Non-pigmented ciliary epithelial cell (primary cell): Measurements from ENCODE around the gene TMEM35B.
"Not testable (repeated sequence)": the region's sequence is repeated elsewhere in the genome, so short reads cannot be mapped to it uniquely, and the experiment has no call there.

Experiments
- DNase-seq: peaks from one replicate; pipeline ENCODE4 v3.0.0-alpha.2; 2010; ENCODE audit warnings: low read depth

The TMEM35B gene

GRCh38 chr1:34984793-34985608 lies at the start of gene TMEM35B:
Gene TMEM35B, minus strand, starts transcription at chr1:34985347. Its CDS starts 42 bp downstream, at chr1:34985305.
- DNase-seq, result no peak

GRCh38 chr1:35033346-35033745 lies 48.2 kb upstream of the TMEM35B start:
- DNase-seq, result no peak

- DNase-seq, result no peak
These were observed 47.2 kb upstream of the TMEM35B start for GRCh38 chr1:35032384-35032739.

GRCh38 chr1:35030756-35031446 lies 45.8 kb upstream of the TMEM35B start:
- DNase-seq, result no peak

- no peak for DNase-seq
These were observed 45.2 kb upstream of the TMEM35B start for GRCh38 chr1:35030338-35030737.

- no peak for DNase-seq
These were observed 44.6 kb upstream of the TMEM35B start for GRCh38 chr1:35029761-35030160.

GRCh38 chr1:35016406-35016805 lies 31.3 kb upstream of the TMEM35B start:
- DNase-seq, result no peak

- DNase-seq, result no peak
These were observed 29.3 kb upstream of the TMEM35B start for GRCh38 chr1:35014486-35014885.

GRCh38 chr1:35005711-35006110 lies 20.6 kb upstream of the TMEM35B start:
- DNase-seq, result no peak

GRCh38 chr1:35001743-35002142 lies 16.6 kb upstream of the TMEM35B start:
- no peak for DNase-seq

GRCh38 chr1:34994878-34995277 lies 9.7 kb upstream of the TMEM35B start:
- no peak for DNase-seq

GRCh38 chr1:34988581-34988980 lies 3.4 kb upstream of the TMEM35B start:
- no peak for DNase-seq

GRCh38 chr1:34988147-34988546 lies 3.0 kb upstream of the TMEM35B start:
- DNase-seq, result no peak

- no peak for DNase-seq
These were observed 1.9 kb upstream of the TMEM35B start for GRCh38 chr1:34987018-34987417.

GRCh38 chr1:34985609-34985904 lies 410 bp upstream of the TMEM35B start:
- DNase-seq, result not testable (repeated sequence)

- DNase-seq, result no peak
These were observed 733 bp downstream of the TMEM35B start for GRCh38 chr1:34984435-34984792.

- DNase-seq, result no peak
These were observed 1.3 kb downstream of the TMEM35B start for GRCh38 chr1:34983700-34984355.

GRCh38 chr1:34982820-34983376 lies 2.2 kb downstream of the TMEM35B start:
- no peak for DNase-seq

- no peak for DNase-seq
These were observed 4.4 kb downstream of the TMEM35B start for GRCh38 chr1:34980715-34981114.

GRCh38 chr1:34978921-34979320 lies 6.2 kb downstream of the TMEM35B start:
- DNase-seq, result no peak

GRCh38 chr1:34977858-34978257 lies 7.3 kb downstream of the TMEM35B start:
- DNase-seq, result no peak

GRCh38 chr1:34977210-34977471 lies 8.0 kb downstream of the TMEM35B start:
- DNase-seq, result no peak
